HCT116 (cell line): Measurements from ENCODE around the gene EPHA8. TPM values are rescaled to one million over a fixed set of nuclear protein-coding genes. Genes with fewer than 3 reads are reported as not detected.

Experiments used
- ATAC-seq: fragments of 200-7000 bp; cut with Tn5 transposase; 2 replicates; pipeline ENCODE4 v1.9.1; 2020; ENCODE audit warnings: mild to moderate bottlenecking, moderate library complexity
- BruUV-seq: library from RNA; stranded (reverse); fragments of 400-500 nt; replicated peaks from 2 replicates; lab custom pipeline; 2021; lab: Mats Ljungman, UMichigan
- CTCF ChIA-PET: fragments of 300-600 bp; sonication (Branson Sonifier 250); formaldehyde crosslinking; loops from one replicate; lab custom pipeline; 2021; ENCODE audit warnings: antibody characterized with exemption; lab: Charles Lee
- POLR2A ChIA-PET: fragments of 300-600, 350-600 bp; sonication (Branson Sonifier 250); formaldehyde crosslinking; loops from one replicate; lab custom pipeline; 2021; ENCODE audit warnings: antibody characterized with exemption; lab: Charles Lee
- RAD21 ChIA-PET, 2 experiments: fragments of 300-600 bp; sonication (Branson Sonifier 250); formaldehyde crosslinking; loops; one replicate each; lab custom pipeline; 2023; ENCODE audit warnings: low total read pairs in 2 of 2; ENCODE audit not compliant: uncharacterized antibody in 2 of 2, unreplicated experiment in 2 of 2, low non-redundant PET in 1 of 2; lab: Charles Lee
- DNase-seq: peaks from one replicate; pipeline ENCODE4 v3.0.0-alpha.2; 2010; ENCODE audit warnings: low read depth, low spot score
- H2AFZ ChIP-seq: fragments of 200-600 bp; shearing (Covaris generic), sonication (generic); 2 replicates; pipeline ENCODE4 v1.6.1; 2017; ENCODE audit warnings: low read depth, mixed run types, mixed read lengths, antibody characterized with exemption, low read length; ENCODE audit not compliant: poor library complexity, severe bottlenecking
- H3K27ac ChIP-seq: 2 replicates; pipeline ENCODE4 v1.5.1; 2012; ENCODE audit warnings: low read depth, low read length
- H3K27me3 ChIP-seq: fragments of 200-600 bp; sonication (generic); 2 replicates; pipeline ENCODE4 v1.6.1; 2016; ENCODE audit warnings: mixed run types, low read length, mixed read lengths; ENCODE audit not compliant: insufficient read depth
- H3K36me3 ChIP-seq, 2 experiments: fragments of 200-500 bp in 1 of 2; fragments of 200-600 bp in 1 of 2; sonication (Bioruptor generic) in 1 of 2; sonication (generic) in 1 of 2; 2 replicates each; pipeline versions ENCODE4 v1.5.1 to v1.6.1; 2014 to 2016; ENCODE audit warnings: low read length in 2 of 2, inconsistent platforms in 1 of 2, mixed read lengths in 1 of 2, mixed run types in 1 of 2; ENCODE audit not compliant: insufficient read depth in 2 of 2, control insufficient read depth in 1 of 2
- H3K4me1 ChIP-seq, 2 experiments: fragments of 200-600 bp in 1 of 2; sonication (generic) in 1 of 2; 2 replicates each; pipeline versions ENCODE4 v1.5.1 to v1.6.1; 2012 to 2017; ENCODE audit warnings: low read length in 2 of 2, inconsistent platforms in 1 of 2, mild to moderate bottlenecking in 1 of 2, mixed read lengths in 1 of 2, mixed run types in 1 of 2, moderate library complexity in 1 of 2; ENCODE audit not compliant: insufficient read depth in 2 of 2, control insufficient read depth in 1 of 2
- H3K4me2 ChIP-seq: fragments of 200-600 bp; sonication (generic); 2 replicates; pipeline ENCODE4 v1.6.1; 2017; ENCODE audit warnings: mixed run types, low read length, mixed read lengths
- H3K4me3 ChIP-seq, 2 experiments: fragments of 200-600 bp in 1 of 2; sonication (generic) in 1 of 2; replicated peaks in 1 of 2; 2 replicates each; pipeline ENCODE4 v1.5.1; 2011 to 2016; ENCODE audit warnings: low read length in 2 of 2, control low read depth in 1 of 2, low read depth in 1 of 2, mild to moderate bottlenecking in 1 of 2, mixed read lengths in 1 of 2, mixed run types in 1 of 2
- H3K79me2 ChIP-seq: fragments of 200-600 bp; sonication (generic); 2 replicates; pipeline ENCODE4 v1.6.1; 2017; ENCODE audit warnings: mild to moderate bottlenecking, mixed run types, low read length, moderate library complexity, mixed read lengths; ENCODE audit not compliant: insufficient read depth
- H3K9ac ChIP-seq: fragments of 200-600 bp; sonication (generic); 2 replicates; pipeline ENCODE4 v1.6.1; 2016; ENCODE audit warnings: low read length, mixed read lengths
- H3K9me2 ChIP-seq: fragments of 200-600 bp; sonication (generic), shearing (Covaris generic); 2 replicates; pipeline ENCODE4 v1.6.1; 2017; ENCODE audit warnings: mixed run types, mild to moderate bottlenecking, moderate library complexity; ENCODE audit not compliant: insufficient read depth
- H3K9me3 ChIP-seq, 2 experiments: fragments of 200-500 bp in 1 of 2; fragments of 200-600 bp in 1 of 2; sonication (Bioruptor generic) in 1 of 2; sonication (generic) in 1 of 2; 2 replicates each; pipeline ENCODE4 v1.6.1; 2014 to 2017; ENCODE audit warnings: low read length in 2 of 2, mixed read lengths in 2 of 2, inconsistent platforms in 1 of 2, low read depth in 1 of 2, mild to moderate bottlenecking in 1 of 2, mixed run types in 1 of 2, moderate library complexity in 1 of 2; ENCODE audit not compliant: control insufficient read depth in 1 of 2, insufficient read depth in 1 of 2
- H4K20me1 ChIP-seq: fragments of 200-600 bp; sonication (generic), shearing (Covaris generic); 2 replicates; pipeline ENCODE4 v1.6.1; 2017; ENCODE audit warnings: mixed run types, mild to moderate bottlenecking, moderate library complexity; ENCODE audit not compliant: insufficient read depth
- CBX3 ChIP-seq: IDR thresholded peaks from 2 replicates; pipeline ENCODE4 v1.6.1; 2012; ENCODE audit warnings: low read depth
- ELF1 ChIP-seq: IDR thresholded peaks from 2 replicates; pipeline ENCODE4 v1.6.1; 2012; ENCODE audit warnings: low read depth, borderline replicate concordance
- EZH2phosphoT487 ChIP-seq: fragments of 200-600 bp; IDR thresholded peaks from 2 replicates; pipeline ENCODE4 v1.6.1; 2018; ENCODE audit warnings: antibody characterized with exemption, borderline replicate concordance
- JUND ChIP-seq: IDR thresholded peaks from 2 replicates; pipeline ENCODE4 v1.6.1; 2012
- POLR2A ChIP-seq: IDR thresholded peaks from 2 replicates; pipeline ENCODE4 v1.7.0; 2011; ENCODE audit warnings: borderline replicate concordance; ENCODE audit not compliant: insufficient read depth, insufficient read length; ENCODE audit errors: extremely low read depth
- SIN3A ChIP-seq: IDR thresholded peaks from 2 replicates; pipeline ENCODE4 v1.6.1; 2012; ENCODE audit warnings: low read depth
- SP1 ChIP-seq: IDR thresholded peaks from 2 replicates; pipeline ENCODE4 v1.6.1; 2012; ENCODE audit warnings: low read depth
- TCF7L2 ChIP-seq: IDR thresholded peaks from 2 replicates; pipeline ENCODE4 v1.7.0; 2011; ENCODE audit warnings: borderline replicate concordance, inconsistent platforms; ENCODE audit not compliant: insufficient read depth, insufficient read length; ENCODE audit errors: extremely low read depth
- ZFX ChIP-seq: fragments of 450-650 bp; IDR thresholded peaks from 2 replicates; pipeline ENCODE4 v1.6.1; 2017
- ZNF274 ChIP-seq: fragments of 200-500 bp; sonication (Bioruptor generic); IDR thresholded peaks from 2 replicates; pipeline ENCODE4 v1.6.1; 2014; ENCODE audit warnings: mild to moderate bottlenecking, low read depth, low read length, inconsistent platforms
- intact Hi-C: fragments of 100-400 bp; cut with micrococcal nuclease; formaldehyde crosslinking; loops from 2 replicates; pipeline ENCODE4 v1.10.0; 2022
- total RNA-seq: library from RNA; stranded (reverse); gene quantifications from one replicate; pipeline ENCODE4 v1.2.1, GENCODE V29; 2021; ENCODE audit not compliant: unreplicated experiment
- TF ChIP-seq, protein P1 (sequence below): IDR thresholded peaks from 2 replicates; pipeline ENCODE4 v1.6.1; 2012
- TF ChIP-seq, protein P2 (sequence below): IDR thresholded peaks from 2 replicates; pipeline ENCODE4 v1.6.1; 2012

Gene EPHA8
- total RNA-seq, 1 experiment from 2014 or later = 0.30 TPM

DNA sequence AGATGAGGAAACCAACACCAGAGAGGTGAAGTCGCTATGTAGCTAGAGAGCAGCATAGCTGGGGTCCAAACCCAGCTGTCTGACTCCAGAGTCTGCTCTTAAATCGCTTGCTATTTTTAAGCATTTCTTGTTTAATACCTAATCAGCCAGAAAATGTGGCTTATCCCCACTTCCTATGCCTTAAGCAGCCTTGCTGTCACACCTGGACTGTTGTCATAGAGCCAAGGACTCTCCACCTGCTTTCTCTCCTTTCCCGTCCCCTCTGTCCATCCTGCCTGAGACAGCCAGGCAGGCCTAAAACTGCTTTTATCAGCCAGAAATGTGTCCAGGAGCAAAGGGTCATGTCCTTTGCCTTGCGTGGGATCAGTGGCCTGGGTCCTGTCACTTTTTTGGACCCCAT lies 28.3 kb upstream of the EPHA8 start:
- H3K27ac ChIP-seq = no peak overlapping the region

DNA sequence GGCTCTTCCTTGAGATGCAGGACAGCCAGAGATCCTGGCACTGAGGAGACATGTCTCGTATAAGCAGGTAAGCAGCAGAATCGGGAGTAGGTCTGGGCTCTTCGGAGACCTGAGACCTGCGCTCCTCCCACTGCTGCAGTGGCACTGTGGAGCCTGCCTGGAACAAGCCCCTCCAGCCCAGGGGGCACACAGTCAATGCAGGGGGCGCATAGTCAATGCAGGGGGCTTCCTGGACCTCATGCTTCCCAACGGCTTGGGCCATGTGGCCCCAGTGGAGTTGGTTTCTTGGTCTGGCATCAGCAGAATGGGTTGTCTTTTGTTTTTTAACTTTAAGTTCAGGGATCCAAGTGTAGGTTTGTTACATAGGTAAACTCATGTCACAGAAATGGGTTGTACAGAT lies 27.9 kb upstream of the EPHA8 start:
- no TSS peak for BruUV-seq

More for the DNA sequence above, 28.3 kb upstream of the EPHA8 start:
- Histone ChIP-seq H3K4me1 (no peaks in the 10 kb centered on the region), H3K9me2 (no peaks in the 10 kb centered on the region), H2AFZ (no peak overlapping the region), H3K27me3 (no peaks in the 10 kb centered on the region), H3K36me3 (no peaks in the 10 kb centered on the region), H3K4me2 (no peak overlapping the region), H3K9me3 (no peaks in the 10 kb centered on the region), H3K9ac (no peak overlapping the region), H4K20me1 (no peaks in the 10 kb centered on the region), H3K79me2 (no peaks in the 10 kb centered on the region), H3K4me3 (no peak overlapping the region)
- CTCF ChIA-PET = no interaction called here
- BruUV-seq = no TSS peak
- ATAC-seq (no peak), DNase-seq (no peak)
- RAD21 ChIA-PET = no interaction called here
- POLR2A ChIA-PET = no interaction called here
- intact Hi-C loops = no loop called here
- TF ChIP-seq EZH2phosphoT487 (no peak), POLR2A (no peak), TCF7L2 (no peak), SIN3A (no peak), CBX3 (no peak), SP1 (no peak), ZNF274 (no peak)
- TF ChIP-seq, protein P1, sequence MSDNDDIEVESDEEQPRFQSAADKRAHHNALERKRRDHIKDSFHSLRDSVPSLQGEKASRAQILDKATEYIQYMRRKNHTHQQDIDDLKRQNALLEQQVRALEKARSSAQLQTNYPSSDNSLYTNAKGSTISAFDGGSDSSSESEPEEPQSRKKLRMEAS = no peak

More for the DNA sequence above, 27.9 kb upstream of the EPHA8 start:
- H3K9me3 ChIP-seq = no peaks in the 10 kb centered on the region
- intact Hi-C loops = no loop called here
- CTCF ChIA-PET = no interaction called here
- H3K4me3 ChIP-seq = no peak overlapping the region
- TF ChIP-seq ZFX (no peak), EZH2phosphoT487 (no peak), CBX3 (no peak), ELF1 (no peak), POLR2A (no peak), JUND (no peak)
- TF ChIP-seq, protein P2, sequence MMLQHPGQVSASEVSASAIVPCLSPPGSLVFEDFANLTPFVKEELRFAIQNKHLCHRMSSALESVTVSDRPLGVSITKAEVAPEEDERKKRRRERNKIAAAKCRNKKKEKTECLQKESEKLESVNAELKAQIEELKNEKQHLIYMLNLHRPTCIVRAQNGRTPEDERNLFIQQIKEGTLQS = no peak
- no peak overlapping the region for H2AFZ ChIP-seq
- no peaks in the 10 kb centered on the region for H4K20me1 ChIP-seq
- RAD21 ChIA-PET = no interaction called here
- no peaks in the 10 kb centered on the region for H3K36me3 ChIP-seq
- H3K9ac ChIP-seq = no peak overlapping the region
- H3K9me2 ChIP-seq = no peaks in the 10 kb centered on the region
- no peak overlapping the region for H3K4me2 ChIP-seq
- H3K27ac ChIP-seq = no peak overlapping the region
- POLR2A ChIA-PET = no interaction called here
- DNase-seq = no peak
- H3K79me2 ChIP-seq = no peaks in the 10 kb centered on the region
- no peaks in the 10 kb centered on the region for H3K27me3 ChIP-seq
- no peaks in the 10 kb centered on the region for H3K4me1 ChIP-seq
- no peak for ATAC-seq
